Peyer's patch (tissue), 4 donors: Measurements from ENCODE around the gene FAM50B. TPM values are rescaled to one million over a fixed set of nuclear protein-coding genes. Genes with fewer than 3 reads are reported as not detected.

ENCODE experiments used
- DNase-seq, 3 donors: peaks; one replicate each; pipeline ENCODE4 v3.0.0-alpha.2; 2017 to 2019
- H3K27ac ChIP-seq, 4 donors: fragments of 200-600 bp; sonication (generic); one replicate each; pipeline ENCODE4 v1.5.1; 2016 to 2019
- H3K27me3 ChIP-seq, 2 donors: fragments of 200-600 bp; sonication (generic); one replicate each; pipeline ENCODE4 v1.5.1; 2019
- H3K36me3 ChIP-seq, 3 donors: fragments of 200-600 bp; sonication (generic); one replicate each; pipeline ENCODE4 v1.5.1; 2016 to 2019
- H3K4me1 ChIP-seq, 4 donors: fragments of 200-600 bp; sonication (generic); one replicate each; pipeline ENCODE4 v1.5.1; 2016 to 2019
- H3K4me3 ChIP-seq, 4 donors: fragments of 200-600 bp; sonication (generic); 1 replicate in 3 of 4; 2 replicates in 1 of 4; pipeline ENCODE4 v1.5.1; 2016 to 2019; ENCODE audit warnings: mild to moderate bottlenecking in 1 of 4
- H3K9me3 ChIP-seq, 4 donors: fragments of 200-600 bp; sonication (generic); one replicate each; pipeline ENCODE4 v1.5.1; 2016 to 2019; ENCODE audit warnings: mild to moderate bottlenecking in 1 of 4
- CTCF ChIP-seq, 6 experiments: fragments of 450-650 bp in 4 of 6; fragments of 200-600 bp in 2 of 6; sonication (generic) in 1 of 6; IDR thresholded peaks; one replicate each; pipeline ENCODE4 v1.5.1; 2017 to 2019; ENCODE audit warnings: antibody characterized with exemption in 6 of 6, mild to moderate bottlenecking in 3 of 6, moderate library complexity in 1 of 6
- POLR2A ChIP-seq, 2 donors: fragments of 450-650 bp; IDR thresholded peaks; one replicate each; pipeline ENCODE4 v1.5.1; 2017; ENCODE audit warnings: antibody characterized with exemption in 2 of 2, mild to moderate bottlenecking in 2 of 2, moderate library complexity in 2 of 2
- total RNA-seq, 4 donors: library from RNA; depleted of rRNA; stranded (reverse); fragments of >200 nt; gene quantifications; one replicate each; pipeline ENCODE4 v1.1.0, GENCODE V29; 2016

FAM50B gene
- 10 to 100 TPM in 1 of 4 donors, 1 to 10 TPM in 3; 3.3 to 10.7 (median 4.7) TPM for total RNA-seq

- no peaks in the 10 kb centered on the region for H3K36me3 ChIP-seq
- peak; percentile 89 to 96 (median 94) for DNase-seq
- TF ChIP-seq CTCF (IDR thresholded peaks at IDR 0.05) (peak; percentile 87 to 98 (median 95)), POLR2A (IDR thresholded peaks at IDR 0.05) (no peak)
- no peaks in the 10 kb centered on the region for H3K27me3 ChIP-seq
- peak within 1 kb of the TSS; percentile 26 to 60 (median 50) for H3K4me3 ChIP-seq
- H3K27ac ChIP-seq, result peak within 1 kb of the TSS; percentile 49 to 66 (median 60)
- H3K4me1 ChIP-seq, result no peaks in the 10 kb centered on the region
- H3K9me3 ChIP-seq, result no peaks in the 10 kb centered on the region
These were observed at the start of gene FAM50B for GRCh38 chr6:3848925-3849605. Gene FAM50B, plus strand, starts transcription at chr6:3849373. Its CDS starts 439 bp downstream, at chr6:3849812.

- Histone ChIP-seq H3K27me3 (no peaks in the 10 kb centered on the region), H3K36me3 (no peaks in the 10 kb centered on the region), H3K4me1 (no peaks in the 10 kb centered on the region), H3K4me3 (no peak overlapping the region), H3K9me3 (no peaks in the 10 kb centered on the region), H3K27ac (no peak overlapping the region)
- DNase-seq, result peak in 1 of 3 donors; percentile 38
- TF ChIP-seq POLR2A (IDR thresholded peaks at IDR 0.05), result no peak
- TF ChIP-seq CTCF (IDR thresholded peaks at IDR 0.05), result no peak
These were observed 49.5 kb upstream of the FAM50B start for GRCh38 chr6:3799719-3800118.

- Histone ChIP-seq H3K27me3 (no peaks in the 10 kb centered on the region), H3K4me1 (no peaks in the 10 kb centered on the region), H3K9me3 (no peaks in the 10 kb centered on the region), H3K4me3 (no peak overlapping the region), H3K27ac (no peak overlapping the region), H3K36me3 (no peaks in the 10 kb centered on the region)
- peak in 1 of 3 donors; percentile 7 for DNase-seq
- TF ChIP-seq POLR2A (IDR thresholded peaks at IDR 0.05) (no peak), CTCF (IDR thresholded peaks at IDR 0.05) (no peak)
These were observed 48.2 kb upstream of the FAM50B start for GRCh38 chr6:3800850-3801591.

GRCh38 chr6:3801960-3802359, 47.2 kb upstream of the FAM50B start:
- peak in 1 of 3 donors; percentile 25 for DNase-seq
- H3K4me1 ChIP-seq, result peaks cover 0 to 5% (median 0%) of the 10 kb centered on the region in 4 donors
- H3K36me3 ChIP-seq, result no peaks in the 10 kb centered on the region
- TF ChIP-seq POLR2A (IDR thresholded peaks at IDR 0.05) (no peak), CTCF (IDR thresholded peaks at IDR 0.05) (no peak)
- no peaks in the 10 kb centered on the region for H3K9me3 ChIP-seq
- no peak overlapping the region for H3K4me3 ChIP-seq
- no peaks in the 10 kb centered on the region for H3K27me3 ChIP-seq
- no peak overlapping the region for H3K27ac ChIP-seq

GRCh38 chr6:3803627-3804468, 45.3 kb upstream of the FAM50B start:
- Histone ChIP-seq H3K9me3 (no peaks in the 10 kb centered on the region), H3K4me1 (peaks cover 0 to 9% (median 0%) of the 10 kb centered on the region in 4 donors), H3K4me3 (no peak overlapping the region), H3K36me3 (no peaks in the 10 kb centered on the region), H3K27ac (peak overlapping the region in 1 of 4 donors; percentile 53), H3K27me3 (no peaks in the 10 kb centered on the region)
- no peak for TF ChIP-seq CTCF (IDR thresholded peaks at IDR 0.05)
- no peak for TF ChIP-seq POLR2A (IDR thresholded peaks at IDR 0.05)
- peak in 1 of 3 donors; percentile 48 for DNase-seq
